Muscle of leg (tissue), 11 donors: ENCODE measurements around the gene ZNF57. TPM values are rescaled to one million over a fixed set of nuclear protein-coding genes. Genes with fewer than 3 reads are reported as not detected.
A peak's percentile ranks its signal among the peaks of the same experiment; 100 is the strongest.
"Not testable (repeated sequence)": the region's sequence is repeated elsewhere in the genome, so short reads cannot be mapped to it uniquely, and the experiment has no call there.

Source experiments
- DNase-seq: peaks from one replicate; pipeline ENCODE4 v3.0.0; 2013
- H3K27ac ChIP-seq: one replicate; pipeline ENCODE4 v1.5.1; 2013; ENCODE audit warnings: mild to moderate bottlenecking, low read length, control low read depth
- H3K27me3 ChIP-seq: one replicate; pipeline ENCODE4 v1.6.1; 2013; ENCODE audit warnings: low read length; ENCODE audit not compliant: control insufficient read depth, insufficient read depth
- H3K36me3 ChIP-seq: one replicate; pipeline ENCODE4 v1.6.1; 2013; ENCODE audit warnings: low read length; ENCODE audit not compliant: control insufficient read depth, insufficient read depth
- H3K4me1 ChIP-seq: one replicate; pipeline ENCODE4 v1.6.1; 2013; ENCODE audit warnings: low read length; ENCODE audit not compliant: control insufficient read depth, insufficient read depth
- H3K4me3 ChIP-seq: one replicate; pipeline ENCODE4 v1.5.1; 2013; ENCODE audit warnings: low read length, control low read depth
- H3K9me3 ChIP-seq: replicated peaks from 2 replicates; pipeline ENCODE4 v1.6.1; 2013; ENCODE audit warnings: low read depth, low read length; ENCODE audit not compliant: control insufficient read depth
- WGBS: methylation state at CpG from one replicate; pipeline ENCODE4 v1.1.5; 2013; ENCODE audit warnings: missing lambda C conversion rate; ENCODE audit not compliant: insufficient coverage; 5-methylcytosine and 5-hydroxymethylcytosine counted together
- polyA plus RNA-seq, 8 donors: library from polyadenylated mRNA; unstranded; fragments of 120-200 nt; gene quantifications; one replicate each; pipeline versions ENCODE4 v1.2.1 to v1.2.3, GENCODE V29; 2013; ENCODE audit warnings: inconsistent platforms in 1 of 8, low replicate concordance in 1 of 8; ENCODE audit not compliant: insufficient read length in 8 of 8, insufficient read depth in 1 of 8
- total RNA-seq: library from RNA; stranded (reverse); fragments of 120-200 nt; gene quantifications from one replicate; pipeline ENCODE4 v1.2.4, GENCODE V29; 2013

ZNF57 gene
- total and polyA plus RNA-seq, 9 donors: 2.2 to 4.1 (median 3.5) TPM

DNA sequence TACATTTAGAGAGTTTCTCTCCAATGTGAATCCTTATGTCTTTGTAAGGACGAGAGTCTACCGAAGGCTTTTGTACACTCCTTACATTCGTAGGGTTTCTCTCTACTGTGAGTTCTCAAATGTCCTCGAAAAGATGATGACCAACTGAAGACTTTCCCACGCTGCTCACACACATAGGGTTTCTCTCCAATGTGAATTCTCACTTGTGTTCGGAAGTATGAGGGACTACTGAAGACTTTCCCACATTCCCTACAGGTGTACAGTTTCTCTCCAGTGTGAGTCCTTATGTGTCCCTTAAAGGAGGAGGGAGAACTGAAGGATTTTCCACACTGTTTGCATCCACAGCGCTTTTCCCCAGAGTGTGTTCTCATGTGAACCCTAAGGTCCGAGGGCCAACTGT, 4.0 kb upstream of the ZNF57 start:
- DNase-seq: no peak
- H3K36me3 ChIP-seq: no peaks in the 10 kb centered on the region
- peaks cover 6% of the 10 kb centered on the region for H3K4me1 ChIP-seq
- H3K27me3 ChIP-seq: no peaks in the 10 kb centered on the region
- 80% methylated on average over 3 of the region's 8 CpGs for WGBS
- H3K4me3 ChIP-seq: no peak overlapping the region
- peaks cover 9% of the 10 kb centered on the region for H3K9me3 ChIP-seq
- no peak overlapping the region for H3K27ac ChIP-seq

DNA sequence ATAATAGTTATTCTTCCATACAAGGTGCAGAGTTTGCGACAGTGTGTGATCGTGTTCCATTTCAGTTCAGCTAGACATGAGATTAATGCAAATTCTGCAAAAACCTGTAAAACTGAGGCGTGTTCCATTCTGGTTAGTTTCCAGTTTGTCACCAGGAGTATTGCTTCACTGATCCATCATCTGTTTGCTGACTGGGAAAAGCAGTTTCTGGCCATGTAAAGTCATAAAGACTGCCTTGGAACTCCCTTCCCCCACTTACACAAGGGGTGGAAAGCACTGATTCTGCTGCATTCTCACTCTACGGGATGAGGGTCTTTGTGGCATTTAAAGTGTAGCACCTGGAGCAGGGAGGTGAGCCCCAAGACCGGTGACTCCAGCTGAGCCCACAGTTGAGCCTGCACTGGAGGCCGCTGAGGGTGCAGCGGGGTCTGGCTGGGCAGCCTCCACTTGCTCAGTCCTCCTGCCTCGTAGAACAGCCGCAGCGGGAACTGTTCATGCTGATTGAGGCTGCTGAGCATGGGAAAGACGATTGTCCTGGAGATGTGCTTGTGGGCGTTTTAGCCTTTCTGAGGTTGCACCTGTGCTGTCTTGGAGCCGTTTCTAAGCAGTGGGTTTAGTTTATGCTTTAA, 2.0 kb downstream of the ZNF57 start:
- WGBS: 67% methylated on average over 11 of the region's 13 CpGs
- peaks cover 9% of the 10 kb centered on the region for H3K4me1 ChIP-seq
- H3K27me3 ChIP-seq: no peaks in the 10 kb centered on the region
- DNase-seq: no peak
- no peaks in the 10 kb centered on the region for H3K36me3 ChIP-seq
- no peak overlapping the region for H3K4me3 ChIP-seq
- no peaks in the 10 kb centered on the region for H3K9me3 ChIP-seq
- H3K27ac ChIP-seq: no peak overlapping the region

DNA sequence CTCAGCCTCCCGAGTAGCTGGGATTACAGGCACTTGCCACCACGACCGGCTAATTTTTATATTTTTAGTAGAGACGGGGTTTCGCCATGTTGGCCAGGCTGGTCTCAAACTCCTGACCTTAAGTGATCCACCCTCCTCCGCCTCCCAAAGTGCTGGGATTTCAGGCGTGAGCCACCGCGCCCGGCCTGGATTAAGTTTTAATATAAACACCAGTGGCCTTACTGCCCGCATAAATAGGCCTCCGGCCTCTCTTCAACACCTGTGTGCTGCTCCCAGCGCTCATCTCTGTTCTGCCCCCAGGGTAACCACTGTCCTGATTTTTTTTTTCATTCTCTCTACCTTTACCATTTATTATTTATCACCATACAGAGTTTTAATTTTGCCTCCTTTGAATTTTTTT, 2.6 kb downstream of the ZNF57 start:
- 89% methylated on average over 12 of the region's 13 CpGs for whole genome bisulfite sequencing
- H3K27ac ChIP-seq, H3K36me3 ChIP-seq, DNase-seq, H3K27me3 ChIP-seq, H3K4me3 ChIP-seq, H3K9me3 ChIP-seq, H3K4me1 ChIP-seq: not testable (repeated sequence)

DNA sequence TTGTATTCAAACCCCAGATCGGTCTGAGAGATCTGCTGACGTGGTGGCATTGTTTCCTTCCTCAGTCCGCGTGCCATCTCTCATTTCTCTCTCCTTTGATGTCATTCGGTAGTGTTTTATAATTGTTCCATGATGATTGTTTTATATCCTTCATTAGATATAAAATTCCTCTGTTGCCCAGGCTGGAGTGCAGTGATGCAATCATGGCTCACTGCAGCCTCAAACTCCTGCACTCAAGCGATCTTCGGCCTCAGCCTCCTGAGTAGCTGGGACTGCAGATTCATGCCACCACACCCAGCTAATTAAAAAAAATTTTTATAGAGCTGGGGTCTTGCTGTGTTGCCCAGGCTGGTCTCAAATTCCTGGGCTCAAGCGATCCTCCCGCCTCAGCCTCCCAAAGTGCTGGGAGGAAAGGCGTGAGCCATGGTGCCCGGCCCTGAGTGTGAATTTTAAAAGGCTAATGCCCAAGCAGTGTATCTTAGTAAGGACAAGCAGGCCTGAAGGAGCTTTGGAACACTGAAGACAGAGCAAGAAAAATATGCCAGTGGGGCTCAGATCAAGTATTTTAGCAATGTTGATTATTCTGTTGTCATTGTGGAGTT, 5.3 kb downstream of the ZNF57 start:
- Histone ChIP-seq H3K27ac (no peak overlapping the region), H3K27me3 (no peaks in the 10 kb centered on the region), H3K4me1 (peaks cover 9% of the 10 kb centered on the region), H3K4me3 (no peak overlapping the region), H3K36me3 (no peaks in the 10 kb centered on the region), H3K9me3 (no peaks in the 10 kb centered on the region)
- no peak for DNase-seq
- whole genome bisulfite sequencing: 95% methylated on average over 6 of the region's 11 CpGs

DNA sequence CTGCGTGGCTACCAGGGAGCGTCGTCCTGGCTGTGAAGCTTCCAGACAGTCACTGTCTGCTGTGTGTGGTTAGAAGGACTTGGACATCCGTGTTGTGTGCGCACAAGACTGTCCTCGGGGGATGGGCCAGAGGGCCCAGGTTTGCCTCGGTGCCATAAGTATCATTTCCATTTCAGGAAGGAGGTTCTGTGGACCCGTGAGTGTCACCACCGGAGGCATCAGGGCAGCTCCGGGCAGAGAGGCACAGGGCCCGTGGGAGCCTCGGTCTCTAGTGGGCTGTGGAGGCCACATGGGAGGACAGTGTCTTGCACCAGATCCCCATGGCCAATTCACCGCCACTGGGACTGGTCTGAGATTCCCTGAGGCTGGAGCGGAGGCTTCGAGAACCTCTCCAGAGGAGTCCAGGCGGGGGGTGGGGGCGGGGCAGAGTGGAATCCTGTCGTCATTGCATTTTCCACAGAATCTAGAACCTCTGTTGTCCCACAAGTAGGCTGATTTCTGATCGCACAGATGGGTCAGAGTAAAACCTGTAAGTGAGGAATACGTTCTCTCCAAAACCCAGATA, 6.0 kb downstream of the ZNF57 start:
- 84% methylated on average over 11 of the region's 20 CpGs for WGBS
- Histone ChIP-seq H3K4me1 (peaks cover 3% of the 10 kb centered on the region), H3K4me3 (no peak overlapping the region), H3K36me3 (no peaks in the 10 kb centered on the region), H3K9me3 (no peaks in the 10 kb centered on the region), H3K27me3 (no peaks in the 10 kb centered on the region), H3K27ac (no peak overlapping the region)
- no peak for DNase-seq

DNA sequence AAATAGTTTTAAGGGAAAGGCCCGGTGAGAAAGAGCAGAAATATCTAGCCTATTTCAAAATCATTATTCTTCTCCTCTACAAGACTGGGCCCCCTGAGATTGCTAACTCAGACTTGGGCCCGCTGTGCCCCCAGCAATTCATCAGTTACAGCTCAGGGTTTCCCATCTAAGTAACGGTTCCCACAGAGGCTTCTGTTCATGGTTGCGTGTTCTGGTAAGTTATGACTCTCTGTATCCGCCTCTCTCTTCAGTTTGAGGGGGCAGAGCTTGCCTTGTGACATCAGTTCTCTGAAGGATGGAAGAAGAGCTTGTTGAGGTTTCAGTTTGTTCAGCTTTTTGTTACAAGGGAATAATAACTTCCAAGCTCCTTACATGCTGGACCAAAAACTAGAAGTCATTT, 11.6 kb downstream of the ZNF57 start:
- H3K27ac ChIP-seq: no peak overlapping the region
- no peak overlapping the region for H3K4me3 ChIP-seq
- no peaks in the 10 kb centered on the region for H3K4me1 ChIP-seq
- peaks cover 9% of the 10 kb centered on the region for H3K9me3 ChIP-seq
- DNase-seq: no peak
- WGBS: 100% methylated on average over 1 of the region's 5 CpGs
- peaks cover 12% of the 10 kb centered on the region for H3K36me3 ChIP-seq
- H3K27me3 ChIP-seq: no peaks in the 10 kb centered on the region

DNA sequence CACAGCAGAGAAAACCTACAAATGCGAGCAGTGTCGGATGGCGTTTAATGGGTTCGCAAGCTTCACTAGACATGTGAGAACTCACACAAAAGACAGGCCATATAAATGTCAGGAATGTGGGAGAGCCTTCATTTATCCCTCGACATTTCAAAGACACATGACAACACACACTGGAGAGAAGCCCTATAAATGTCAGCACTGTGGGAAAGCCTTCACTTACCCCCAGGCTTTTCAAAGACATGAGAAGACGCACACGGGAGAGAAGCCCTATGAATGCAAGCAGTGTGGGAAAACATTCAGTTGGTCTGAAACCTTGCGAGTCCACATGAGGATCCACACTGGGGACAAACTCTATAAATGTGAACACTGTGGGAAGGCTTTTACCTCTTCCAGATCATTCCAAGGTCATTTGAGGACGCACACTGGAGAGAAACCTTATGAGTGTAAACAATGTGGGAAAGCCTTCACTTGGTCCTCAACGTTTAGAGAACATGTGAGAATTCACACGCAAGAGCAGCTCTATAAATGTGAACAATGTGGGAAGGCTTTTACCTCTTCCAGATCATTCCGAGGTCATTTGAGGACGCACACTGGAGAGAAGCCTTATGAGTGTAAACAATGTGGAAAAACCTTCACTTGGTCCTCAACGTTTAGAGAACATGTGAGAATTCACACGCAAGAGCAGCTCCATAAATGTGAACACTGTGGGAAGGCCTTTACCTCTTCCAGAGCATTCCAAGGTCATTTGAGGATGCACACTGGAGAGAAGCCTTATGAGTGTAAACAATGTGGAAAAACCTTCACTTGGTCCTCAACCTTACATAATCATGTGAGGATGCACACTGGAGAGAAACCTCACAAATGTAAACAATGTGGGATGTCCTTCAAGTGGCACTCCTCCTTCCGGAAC, 16.8 kb downstream of the ZNF57 start:
- no peak overlapping the region for H3K27ac ChIP-seq
- peaks cover 20% of the 10 kb centered on the region for H3K36me3 ChIP-seq
- 95% methylated on average over 6 of the region's 16 CpGs for WGBS
- DNase-seq: no peak
- H3K9me3 ChIP-seq: peaks cover 7% of the 10 kb centered on the region
- H3K27me3 ChIP-seq: no peaks in the 10 kb centered on the region
- no peaks in the 10 kb centered on the region for H3K4me1 ChIP-seq
- no peak overlapping the region for H3K4me3 ChIP-seq

DNA sequence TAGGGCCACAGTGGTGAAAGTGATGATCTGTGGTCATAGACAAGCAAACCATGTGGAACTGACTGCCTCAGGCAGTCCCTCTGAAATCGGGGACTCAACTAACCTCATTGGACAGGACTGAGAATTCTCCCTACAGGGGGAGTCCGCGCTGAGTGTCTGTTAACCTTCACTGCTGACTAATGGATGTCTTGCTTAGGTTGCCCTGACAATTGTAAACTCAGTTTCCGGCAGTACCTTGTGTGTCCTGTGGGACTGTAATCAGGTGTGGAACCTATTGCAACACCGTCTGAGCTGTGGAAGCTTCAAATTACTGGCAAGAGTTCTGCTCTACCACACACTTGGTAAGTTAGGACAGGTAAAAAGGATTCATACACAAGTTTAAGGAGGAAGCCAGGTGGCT, 22.3 kb downstream of the ZNF57 start:
- WGBS: 31% methylated on average over 2 of the region's 5 CpGs
- Histone ChIP-seq H3K27me3 (no peaks in the 10 kb centered on the region), H3K4me1 (peaks cover 8% of the 10 kb centered on the region), H3K27ac (no peak overlapping the region), H3K9me3 (peaks cover 3% of the 10 kb centered on the region), H3K36me3 (peaks cover 5% of the 10 kb centered on the region), H3K4me3 (no peak overlapping the region)
- no peak for DNase-seq

DNA sequence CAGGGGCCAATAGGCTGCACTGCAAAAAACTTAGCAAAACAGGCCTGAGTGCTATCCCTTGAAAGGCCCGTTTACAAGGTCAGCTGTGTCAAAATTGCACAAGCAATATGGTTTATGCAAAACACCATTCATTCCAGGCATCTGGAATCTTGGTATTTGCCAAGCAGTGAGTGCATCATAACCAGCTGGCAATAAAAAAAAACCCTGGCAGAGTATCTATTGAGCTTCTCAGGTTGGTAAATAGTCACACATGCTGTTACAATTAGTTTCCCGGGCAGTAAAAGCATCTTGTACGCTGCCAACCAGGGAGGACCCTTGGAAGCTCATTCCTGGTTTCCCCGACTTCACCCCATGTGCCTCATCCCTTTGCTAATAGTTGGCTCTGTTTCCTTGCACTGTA, 22.8 kb downstream of the ZNF57 start:
- H3K4me3 ChIP-seq: no peak overlapping the region
- peak; percentile 73 for DNase-seq

More for the DNA sequence above, 22.8 kb downstream of the ZNF57 start:
- peaks cover 3% of the 10 kb centered on the region for H3K9me3 ChIP-seq
- peaks cover 4% of the 10 kb centered on the region for H3K36me3 ChIP-seq
- H3K27me3 ChIP-seq: no peaks in the 10 kb centered on the region
- H3K27ac ChIP-seq: no peak overlapping the region
- WGBS: 11% methylated on average over 3 of the region's 4 CpGs
- peaks cover 8% of the 10 kb centered on the region for H3K4me1 ChIP-seq
